HG02763 (cell line): ENCODE results near the gene TMEM202.
A peak's percentile ranks its signal among the peaks of the same experiment; 100 is the strongest.
"Not testable (repeated sequence)": the region's sequence is repeated elsewhere in the genome, so short reads cannot be mapped to it uniquely, and the experiment has no call there.

ENCODE experiments used
- ATAC-seq: cut with Tn5 transposase; IDR thresholded peaks from one replicate; pipeline ENCODE4 v1.9.1; 2021; ENCODE audit warnings: mild to moderate bottlenecking, moderate library complexity; ENCODE audit not compliant: unreplicated experiment

Gene TMEM202, protein sequence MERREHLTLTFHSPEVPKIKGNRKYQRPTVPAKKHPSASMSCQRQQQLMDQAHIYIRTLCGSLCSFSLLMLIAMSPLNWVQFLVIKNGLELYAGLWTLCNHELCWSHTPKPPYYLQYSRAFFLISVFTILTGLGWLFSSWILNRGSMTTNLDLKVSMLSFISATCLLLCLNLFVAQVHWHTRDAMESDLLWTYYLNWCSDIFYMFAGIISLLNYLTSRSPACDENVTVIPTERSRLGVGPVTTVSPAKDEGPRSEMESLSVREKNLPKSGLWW

DNA sequence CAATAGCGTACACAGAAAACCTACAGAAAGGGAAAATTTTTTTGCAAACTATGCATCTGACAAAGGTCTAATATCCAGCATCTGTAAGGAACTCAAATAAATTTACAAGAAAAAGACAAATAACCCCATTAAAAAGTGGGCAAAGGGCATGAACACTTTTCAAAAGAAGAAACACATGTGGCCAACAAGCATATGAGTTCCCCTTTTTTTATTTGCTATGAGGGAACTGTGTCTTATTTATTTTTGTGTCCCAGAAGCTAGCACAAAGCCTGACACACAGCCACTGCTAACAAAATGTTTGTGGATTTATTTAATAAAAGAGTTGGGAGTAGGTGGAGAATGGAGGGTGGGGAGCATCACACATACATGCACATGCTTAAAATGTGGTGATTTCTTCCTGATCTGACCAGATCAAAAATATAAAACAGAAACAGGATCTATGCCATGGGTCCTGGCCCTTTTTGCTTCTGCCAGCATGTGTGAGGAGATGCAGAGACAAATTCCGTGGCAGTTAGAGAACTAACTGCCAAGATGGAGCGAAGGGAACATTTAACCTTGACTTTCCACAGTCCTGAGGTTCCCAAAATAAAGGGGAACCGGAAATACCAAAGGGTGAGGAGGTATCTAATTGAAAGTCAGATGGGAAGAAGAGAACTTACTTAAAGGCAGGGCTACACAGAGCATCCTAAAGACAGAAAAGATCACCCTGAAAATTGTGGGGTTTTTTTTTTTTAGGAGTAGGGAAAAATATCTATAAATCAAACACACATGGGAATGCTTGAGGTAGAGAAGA, at the start of gene TMEM202:
Gene TMEM202 (plus strand): TSS at position 510 of the 793 bp plus-strand sequence. CDS start 22 bp downstream, at position 532.
- no peak for ATAC-seq

DNA sequence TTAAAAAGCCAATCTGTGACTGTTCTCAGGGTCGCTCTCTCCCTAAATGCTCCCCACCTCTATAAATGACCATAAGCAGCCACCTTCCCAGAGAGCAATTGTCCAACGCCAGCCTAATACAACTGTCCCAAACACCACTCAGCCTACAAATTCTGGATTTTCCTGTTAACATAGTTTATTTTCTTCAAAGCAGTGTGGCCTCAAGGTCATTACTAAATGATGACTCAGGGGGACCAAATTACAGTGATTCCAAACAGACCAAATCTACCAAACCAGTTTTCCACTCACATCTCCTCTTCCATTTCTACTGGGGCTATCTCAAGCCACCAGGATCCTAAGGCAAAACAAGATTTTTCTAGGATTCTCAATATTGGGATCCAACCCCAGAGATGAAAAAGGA, 44.8 kb upstream of the TMEM202 start:
- no peak for ATAC-seq

DNA sequence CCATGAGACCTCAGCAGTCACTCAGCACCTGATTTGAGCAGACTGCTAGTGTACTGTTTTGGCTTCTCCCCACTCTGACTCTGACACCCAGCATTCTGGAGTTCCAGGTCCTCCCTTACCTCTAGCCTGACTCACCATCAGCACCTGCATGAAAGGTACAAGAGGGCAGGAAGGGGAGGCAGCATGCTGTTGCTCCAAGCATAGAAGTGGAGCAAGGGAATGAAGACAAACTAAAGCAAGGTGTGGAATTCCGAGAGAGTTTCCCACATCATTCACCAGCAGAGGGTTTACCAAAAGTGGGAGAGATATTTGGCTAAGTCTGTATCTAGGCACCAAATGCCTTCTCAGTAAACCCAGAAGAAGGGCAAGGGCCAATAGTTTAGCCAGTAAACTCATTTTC, 43.6 kb upstream of the TMEM202 start:
- no peak for ATAC-seq

DNA sequence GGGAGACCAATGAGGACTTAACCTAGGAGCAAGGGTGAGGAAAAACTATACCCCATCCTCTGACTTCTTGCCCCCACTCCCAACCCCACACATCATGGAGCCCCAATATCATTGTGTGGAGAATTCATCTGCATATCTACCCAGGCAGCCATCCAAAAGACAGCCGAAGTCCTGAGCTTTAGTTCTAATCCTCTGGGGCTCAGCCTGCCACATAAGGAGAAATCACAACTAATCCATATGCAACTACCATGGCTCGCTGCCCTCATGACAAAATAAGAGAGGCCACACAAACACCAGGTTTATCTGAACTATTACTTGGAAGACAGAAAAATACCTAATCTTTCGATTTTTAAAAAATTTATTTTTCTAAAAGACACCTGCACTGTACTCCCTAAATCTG, 40.0 kb upstream of the TMEM202 start:
- ATAC-seq, result no peak

DNA sequence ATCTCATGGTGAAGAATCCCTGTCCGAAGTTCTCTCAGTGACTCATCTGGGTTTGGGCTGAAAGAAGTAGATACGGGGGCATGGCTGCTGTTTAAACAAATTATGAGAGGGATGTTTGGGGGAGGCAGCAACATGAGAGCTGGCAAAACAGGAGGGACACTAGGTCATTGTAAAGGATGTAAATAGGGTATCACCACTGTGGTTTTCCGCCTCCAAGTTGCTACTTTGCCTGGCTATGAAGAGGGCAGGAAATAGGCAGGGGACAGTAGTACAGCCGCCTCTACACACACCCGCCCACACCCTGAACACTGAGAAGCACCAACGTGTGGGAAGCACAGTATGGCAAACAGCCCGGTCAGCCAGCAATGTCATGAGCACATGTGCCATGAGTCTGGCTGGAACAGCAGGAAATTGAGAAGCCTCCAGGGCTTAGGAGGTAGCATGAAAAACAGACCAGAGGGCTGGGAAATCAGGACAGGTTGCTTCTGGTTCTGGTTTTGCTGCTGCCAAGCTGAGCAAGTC, 39.4 kb upstream of the TMEM202 start:
- ATAC-seq, result peak; percentile 51

DNA sequence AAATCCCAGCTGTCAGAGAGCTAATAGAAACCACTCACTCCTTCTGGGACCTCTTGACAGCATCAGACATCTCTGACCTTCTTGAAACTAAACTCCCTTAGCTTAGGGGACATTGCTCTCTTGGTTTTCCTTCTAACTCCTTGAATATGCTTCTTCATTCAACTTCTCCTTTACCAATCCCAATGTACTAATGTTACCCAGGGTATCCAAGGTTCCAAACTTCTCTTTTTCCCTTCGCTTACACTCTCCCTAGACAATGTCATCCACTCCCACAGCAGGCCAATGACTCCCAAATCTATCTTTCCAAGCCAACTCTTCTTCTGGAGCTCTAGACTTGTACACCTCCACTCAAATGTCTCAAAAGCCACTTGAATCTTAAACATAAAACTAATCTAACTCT, 36.9 kb upstream of the TMEM202 start:
- ATAC-seq, result no peak

DNA sequence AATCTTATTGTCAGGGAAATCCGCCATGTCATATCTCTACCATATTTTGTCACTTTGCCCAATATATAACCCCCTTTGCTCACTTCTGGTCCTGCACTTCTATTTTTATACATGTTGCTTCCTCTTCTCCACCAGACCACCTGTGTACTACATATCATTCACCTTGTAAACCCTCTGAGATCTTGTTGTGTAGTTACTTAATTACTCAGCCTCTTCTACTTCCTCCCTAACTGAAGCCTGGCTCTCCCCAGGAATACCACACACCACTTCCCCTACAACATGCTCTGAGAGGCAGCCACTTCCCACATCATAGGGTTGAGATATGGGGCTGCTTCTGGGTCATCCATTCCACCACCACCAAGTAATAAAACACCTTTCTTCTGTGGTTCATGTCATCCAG, 32.3 kb upstream of the TMEM202 start:
- no peak for ATAC-seq

DNA sequence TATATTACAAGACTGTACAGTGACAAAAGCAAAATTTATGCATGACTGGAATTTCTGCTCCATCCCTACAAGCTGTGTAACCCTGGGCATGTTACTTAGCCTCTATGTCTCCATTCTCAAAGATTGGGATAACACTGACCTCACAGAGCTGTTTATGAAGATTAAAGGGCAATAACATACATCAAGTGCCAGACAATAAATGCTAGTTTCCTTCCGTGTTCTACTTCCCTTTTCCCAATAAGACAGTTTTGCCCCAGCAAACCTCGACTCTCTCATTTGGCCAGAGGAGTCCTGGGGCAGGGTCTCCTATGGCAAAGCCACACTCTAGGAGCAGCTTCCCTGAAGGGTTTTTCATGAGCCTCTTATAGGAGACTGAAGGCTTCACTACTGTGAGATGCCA, 29.8 kb upstream of the TMEM202 start:
- ATAC-seq, result no peak

DNA sequence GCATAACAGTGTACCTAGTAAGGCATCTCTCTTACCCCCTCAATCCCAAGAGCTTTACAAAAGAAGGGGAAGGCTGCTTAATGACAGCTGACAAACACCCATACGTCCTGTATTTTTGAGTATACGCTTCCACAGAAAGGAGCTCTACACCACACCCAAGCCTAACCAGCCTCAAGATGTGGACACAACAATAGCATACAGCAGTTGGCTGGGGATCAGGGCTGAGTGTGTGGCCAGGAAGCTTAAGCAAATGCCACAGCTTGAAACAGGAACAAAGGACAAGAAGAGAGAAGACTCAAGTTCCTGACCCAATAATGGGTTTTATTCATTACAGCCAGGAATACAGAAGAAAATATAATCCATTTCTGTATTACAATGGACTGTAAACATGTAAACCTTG, 29.2 kb upstream of the TMEM202 start:
- no peak for ATAC-seq

DNA sequence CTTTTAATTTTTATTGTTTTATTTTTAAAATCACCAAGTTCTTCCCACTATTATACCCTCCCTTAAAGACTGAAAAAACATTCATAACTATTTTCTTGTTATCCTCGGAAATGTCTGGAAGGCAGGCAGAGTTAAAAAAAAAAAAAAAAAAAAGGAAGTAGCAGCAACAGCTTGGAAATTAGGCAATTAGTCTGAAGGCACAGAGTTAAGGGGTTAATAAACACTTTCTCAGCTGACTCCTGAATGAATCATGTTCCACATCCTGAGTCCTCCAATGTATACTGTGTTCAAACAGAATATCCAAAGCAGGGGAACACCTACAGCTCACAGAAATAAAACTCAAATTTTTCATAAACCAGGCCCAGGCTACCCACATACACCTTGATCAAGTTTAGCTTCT, 28.1 kb upstream of the TMEM202 start:
- ATAC-seq, result no peak

DNA sequence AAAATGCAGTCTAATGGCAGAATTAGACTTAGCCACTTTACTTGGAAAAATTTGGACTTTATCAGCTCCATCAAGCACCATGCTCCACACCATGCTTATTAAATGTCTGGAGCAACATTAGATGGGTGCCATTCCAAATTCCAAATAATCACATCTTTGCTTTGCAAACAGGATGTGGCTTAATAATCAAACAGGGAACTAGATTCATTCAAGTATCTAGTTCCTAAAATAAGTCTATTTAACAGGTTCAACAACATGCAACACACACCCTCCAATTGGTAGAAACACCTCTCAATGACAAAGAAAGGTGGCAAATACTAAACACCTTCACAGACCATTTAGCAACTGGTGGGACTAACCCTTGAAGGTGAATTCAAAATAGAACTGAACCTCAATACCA, 25.7 kb upstream of the TMEM202 start:
- no peak for ATAC-seq

DNA sequence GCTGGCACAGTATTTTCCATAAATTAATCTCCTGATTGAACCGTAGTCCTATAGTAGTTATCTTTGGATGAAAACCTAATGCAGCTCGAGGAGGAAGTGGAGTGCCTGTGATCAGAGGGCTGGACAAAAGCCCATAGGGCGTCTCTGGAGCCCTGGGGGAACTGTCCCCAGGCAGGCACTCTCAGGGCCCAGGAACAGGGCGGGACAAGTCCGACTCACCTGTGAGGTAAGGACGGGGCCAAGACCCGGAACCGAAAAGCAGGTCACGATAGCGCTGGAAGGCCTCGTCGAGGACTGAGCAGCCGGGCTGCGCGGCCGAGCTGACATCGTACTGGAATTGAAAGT, 22.6 kb upstream of the TMEM202 start:
- ATAC-seq, result peak; percentile 46

DNA sequence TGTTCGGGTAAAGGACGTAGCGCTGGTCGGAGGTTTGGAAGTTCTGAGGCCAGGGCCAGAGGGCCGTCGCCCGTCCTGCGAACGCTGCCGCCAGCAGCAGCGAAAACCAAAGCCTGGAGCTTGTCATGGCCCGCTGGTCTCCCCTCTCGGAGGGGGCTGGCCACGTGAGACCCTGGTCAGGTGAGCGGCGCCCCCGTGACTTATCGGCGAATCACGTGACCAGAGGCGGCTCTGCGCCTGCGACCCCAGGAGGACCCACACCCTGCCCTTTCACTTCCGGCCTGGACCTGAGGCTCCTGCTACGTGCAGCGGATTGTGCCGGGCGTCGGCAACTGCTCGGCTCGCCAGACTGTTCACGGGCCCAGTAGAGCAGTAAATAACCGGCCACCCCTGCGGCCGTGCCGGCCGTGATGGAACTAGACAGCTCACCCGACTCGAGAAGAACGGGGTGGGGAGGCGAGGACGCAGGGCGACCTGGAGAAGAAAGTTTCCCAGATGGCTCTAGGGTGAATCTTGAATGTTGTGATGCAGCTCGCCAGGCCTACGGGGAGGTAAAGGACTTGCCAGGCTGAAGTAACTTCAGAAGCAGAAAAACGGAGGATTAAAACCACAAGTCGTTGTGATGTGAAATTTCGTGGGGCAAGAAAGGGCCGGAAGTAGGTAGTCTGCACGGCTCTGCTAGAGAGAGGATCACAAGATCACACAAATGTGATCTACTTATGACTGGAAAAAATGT, 22.1 kb upstream of the TMEM202 start, which contains the start of gene HEXA:
Gene HEXA (minus strand): TSS at position 169 of the 736 bp plus-strand sequence. CDS start 42 bp downstream, at position 127.
- ATAC-seq, result peak; percentile 84

DNA sequence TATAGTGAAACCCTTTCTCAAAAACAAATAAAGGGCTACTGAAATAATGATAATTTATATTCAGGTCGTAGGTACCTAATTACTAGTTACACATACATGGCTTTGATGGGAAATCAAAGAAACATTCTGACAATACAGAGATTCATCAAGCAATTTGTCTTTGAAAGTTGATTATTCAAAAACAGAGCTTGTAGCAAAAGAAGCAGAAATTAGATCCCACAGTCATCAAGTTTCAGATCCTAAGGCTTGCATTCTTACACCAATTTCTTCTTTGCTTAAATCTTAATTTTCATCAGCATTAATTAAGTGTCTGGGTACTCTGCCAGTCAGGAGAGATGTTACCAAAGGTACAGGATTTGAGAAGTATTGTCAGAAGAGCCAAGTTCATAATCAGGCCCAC, 20.8 kb upstream of the TMEM202 start:
- ATAC-seq, result no peak

DNA sequence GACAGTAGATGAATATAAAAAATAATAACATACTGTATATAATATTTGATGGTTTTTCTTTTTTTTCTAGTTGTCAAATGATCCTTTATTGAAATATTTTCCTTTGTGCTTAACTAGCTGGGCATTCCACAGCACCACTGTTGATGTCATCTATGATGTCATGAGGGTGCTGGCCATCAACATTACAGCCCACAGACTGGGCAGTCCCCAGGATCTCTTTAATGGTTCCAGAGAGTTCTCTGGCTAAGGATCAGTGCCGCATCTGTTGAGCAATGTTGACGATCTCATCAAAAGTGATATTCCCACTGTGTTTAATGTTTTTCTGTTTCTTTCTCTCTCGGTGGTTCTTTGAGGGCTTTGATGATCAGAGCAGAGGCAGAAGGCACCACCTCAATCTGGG, 19.0 kb upstream of the TMEM202 start:
- ATAC-seq, result not testable (repeated sequence)

DNA sequence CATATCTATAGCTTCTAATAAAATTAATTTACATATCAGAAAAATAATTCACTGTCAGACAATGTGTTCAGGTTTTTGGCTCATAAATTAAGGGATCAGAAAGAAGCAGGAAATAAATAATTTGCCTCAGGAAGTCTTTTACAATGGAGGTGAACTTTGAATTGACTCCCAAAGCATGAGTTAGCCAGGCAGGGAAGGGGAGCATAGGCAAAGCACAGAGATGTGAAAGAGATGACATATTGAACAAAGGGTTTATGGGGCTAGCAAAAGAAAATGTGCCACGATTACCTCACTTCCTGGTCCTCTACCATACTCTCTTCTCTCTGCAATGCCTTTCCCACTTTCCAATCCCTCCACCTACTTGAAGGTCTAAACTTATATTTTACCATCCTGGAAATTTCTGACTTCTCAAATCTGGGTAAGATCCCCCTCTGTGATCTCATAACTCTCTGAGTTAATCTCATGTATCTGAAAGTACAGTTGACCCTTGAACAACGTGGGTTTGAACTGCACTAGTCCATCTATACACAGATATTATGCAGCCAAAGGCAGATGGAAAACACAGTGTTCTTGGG, 18.2 kb upstream of the TMEM202 start:
- ATAC-seq, result no peak

DNA sequence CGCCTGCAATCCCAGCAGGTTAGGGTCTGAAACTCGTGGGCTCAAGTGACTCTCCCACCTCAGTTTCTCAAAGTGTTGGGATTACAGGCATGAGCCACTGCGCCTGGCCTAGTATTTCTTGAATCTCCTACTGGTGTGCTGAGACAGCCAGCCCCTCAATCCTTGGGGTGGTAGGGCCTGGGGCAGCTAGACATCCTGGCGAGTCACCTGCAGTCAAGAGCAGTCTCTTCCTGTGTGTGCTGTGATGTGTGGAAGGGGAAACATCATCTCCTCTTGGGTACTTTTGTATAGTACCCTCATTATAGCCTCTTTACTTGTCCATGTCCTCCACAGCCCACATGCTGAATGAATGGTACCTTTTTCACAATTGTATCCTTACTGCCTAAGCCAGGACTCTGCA, 17.4 kb upstream of the TMEM202 start:
- no peak for ATAC-seq

DNA sequence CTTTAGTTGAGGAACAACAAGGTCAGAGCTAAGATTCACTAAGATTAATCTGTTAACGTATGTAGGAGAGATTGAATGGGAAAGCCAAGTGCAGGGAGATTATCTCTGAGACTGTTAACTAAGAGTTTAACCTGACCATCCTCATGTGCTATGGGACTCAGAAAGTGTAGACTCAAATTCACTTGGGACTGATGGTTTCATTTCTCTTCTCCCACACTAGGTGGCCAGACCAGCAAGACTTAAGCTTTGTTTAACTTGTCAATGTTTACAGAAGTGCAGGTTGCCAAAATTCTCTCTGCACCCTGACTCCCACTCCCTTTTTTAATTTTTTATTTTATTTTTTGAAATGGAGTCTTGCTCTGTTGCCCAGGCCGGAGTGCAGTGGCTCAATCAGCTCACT, 16.0 kb upstream of the TMEM202 start:
- ATAC-seq, result no peak

DNA sequence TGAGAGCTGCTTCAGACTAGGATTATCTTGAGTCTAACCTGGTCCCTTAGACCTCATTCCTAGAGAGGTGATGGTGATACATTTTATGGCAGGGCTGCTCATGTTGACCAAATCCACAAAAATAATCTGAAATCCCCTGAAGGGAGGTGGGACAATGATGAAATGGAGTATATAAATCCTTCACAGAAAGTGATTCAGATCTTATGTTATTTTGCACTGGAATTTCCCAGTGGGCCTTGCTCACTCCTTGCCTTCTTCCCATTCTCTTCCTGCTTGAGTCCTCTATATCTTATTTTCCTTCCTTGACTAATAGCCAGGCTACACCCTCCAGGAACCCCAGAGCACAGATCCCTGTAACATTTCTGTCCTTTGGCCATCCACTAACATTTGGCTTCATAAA, 10.4 kb upstream of the TMEM202 start:
- no peak for ATAC-seq

DNA sequence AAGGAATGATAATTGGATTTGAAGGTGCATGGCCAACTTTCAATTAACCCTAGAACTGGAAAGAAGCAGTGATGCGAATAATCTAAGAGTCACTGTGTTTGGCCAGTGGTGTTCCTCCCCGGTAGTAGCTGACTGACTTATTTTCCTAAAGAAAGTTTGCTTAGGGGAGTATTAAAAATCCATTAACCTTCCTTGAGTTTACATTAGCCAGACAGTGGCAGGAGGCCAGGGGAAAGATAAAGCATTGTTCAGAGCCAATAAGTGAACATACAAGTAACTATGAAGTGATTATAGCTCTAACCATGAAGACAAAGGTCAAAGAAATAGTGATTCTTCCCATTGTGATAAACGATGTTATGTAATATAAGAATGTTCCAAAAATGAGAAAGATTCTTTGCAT, 8.9 kb upstream of the TMEM202 start:
- no peak for ATAC-seq

DNA sequence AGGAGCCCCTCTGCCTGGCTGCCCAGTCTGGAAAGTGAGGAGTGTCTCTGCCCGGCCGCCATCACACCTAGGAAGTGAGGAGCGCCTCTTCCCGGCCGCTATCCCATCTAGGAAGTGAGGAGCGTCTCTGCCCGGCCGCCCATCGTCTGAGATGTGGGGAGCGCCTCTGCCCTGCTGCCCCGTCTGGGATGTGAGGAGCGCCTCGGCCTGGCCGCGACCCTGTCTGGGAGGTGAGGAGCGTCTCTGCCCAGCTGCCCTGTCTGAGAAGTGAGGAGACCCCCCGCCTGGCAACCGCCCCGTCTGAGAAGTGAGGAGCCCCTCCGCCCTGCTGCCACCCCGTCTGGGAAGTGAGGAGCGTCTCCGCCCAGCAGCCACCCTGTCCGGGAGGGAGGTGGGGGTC, 1.8 kb upstream of the TMEM202 start:
- not testable (repeated sequence) for ATAC-seq
